ENCODE results near the gene CMTM8.

GRCh38 chr3:32373844-32374243, 135.4 kb downstream of the CMTM8 start:
- TF ChIP-seq CHD2 (IDR thresholded peaks at IDR 0.05; ENCODE audit: low read length) = no peak
- no peak for TF ChIP-seq CTCF (IDR thresholded peaks at IDR 0.05; ENCODE audit: control extremely low read depth in 1 of 3, insufficient read depth in 1 of 3, low read depth in 1 of 3, low read length in 3 of 3)
- TF ChIP-seq POLR2AphosphoS5 (IDR thresholded peaks at IDR 0.05; ENCODE audit: low read depth, low read length) = no peak
- no peak for TF ChIP-seq EP300 (IDR thresholded peaks at IDR 0.05; ENCODE audit: borderline replicate concordance in 1 of 2, low read depth in 2 of 2, low read length in 2 of 2)
- TF ChIP-seq BACH1 (IDR thresholded peaks at IDR 0.05; ENCODE audit: low read length) = no peak
- TF ChIP-seq EGR1 (IDR thresholded peaks at IDR 0.05; ENCODE audit: borderline replicate concordance, low read depth, low read length) = no peak
